Measurements from ENCODE around the gene NHS.

Gene NHS

DNA sequence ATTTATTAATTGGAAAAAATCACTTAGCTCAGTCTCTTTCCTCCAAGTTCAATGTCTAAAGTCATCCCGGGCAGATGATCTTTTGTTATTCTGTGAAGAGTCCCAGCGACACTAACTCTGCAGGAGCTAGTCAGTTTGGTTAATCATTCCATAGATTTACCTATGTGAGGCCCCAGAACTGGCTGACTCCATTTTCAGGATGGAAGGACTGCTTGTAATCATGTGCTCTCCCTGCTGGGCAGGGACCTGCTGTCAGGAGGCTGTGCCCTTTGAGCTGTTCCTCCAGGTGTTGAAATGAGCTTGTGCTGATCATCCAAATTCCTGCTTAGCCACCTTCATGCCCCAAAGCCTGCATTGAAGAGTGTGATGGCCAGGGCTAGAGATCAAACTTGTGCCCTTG, 169.8 kb downstream of the NHS start:
- Histone ChIP-seq H3K79me2 (ENCODE audit: low read length) (no peaks in the 10 kb centered on the region), H3K4me1 (ENCODE audit: low read length) (peaks cover 37% of the 10 kb centered on the region), H3K9me3 (replicated peaks; ENCODE audit: insufficient read depth, low read length) (no peaks in the 10 kb centered on the region), H3F3A (ENCODE audit: insufficient read depth, low read length) (peaks cover 3% of the 10 kb centered on the region; the same call in 1 of the 2 replicates), H3K4me2 (ENCODE audit: low read depth, low read length) (no peak overlapping the region), H3K36me3 (replicated peaks; ENCODE audit: insufficient read depth, low read length) (no peaks in the 10 kb centered on the region), H3K9me2 (replicated peaks; ENCODE audit: insufficient read depth, low read length) (no peaks in the 10 kb centered on the region), H4K20me1 (ENCODE audit: insufficient read depth, low read length) (no peaks in the 10 kb centered on the region), H2AFZ (ENCODE audit: low read length) (no peak overlapping the region), H3K27me3 (replicated peaks; ENCODE audit: insufficient read depth, low read length) (no peaks in the 10 kb centered on the region), H3K27ac (ENCODE audit: low read length) (no peak overlapping the region), H3K9ac (ENCODE audit: low read length) (no peak overlapping the region), H3K4me3 (ENCODE audit: low read length) (no peak overlapping the region)
- TF ChIP-seq EZH2phosphoT487 (IDR thresholded peaks at IDR 0.05; ENCODE audit: low read length) (no peak), EZH2 (optimal IDR thresholded peaks at IDR 0.05; ENCODE audit: low read depth, low read length) (no peak)
- TF ChIP-seq, protein P1, sequence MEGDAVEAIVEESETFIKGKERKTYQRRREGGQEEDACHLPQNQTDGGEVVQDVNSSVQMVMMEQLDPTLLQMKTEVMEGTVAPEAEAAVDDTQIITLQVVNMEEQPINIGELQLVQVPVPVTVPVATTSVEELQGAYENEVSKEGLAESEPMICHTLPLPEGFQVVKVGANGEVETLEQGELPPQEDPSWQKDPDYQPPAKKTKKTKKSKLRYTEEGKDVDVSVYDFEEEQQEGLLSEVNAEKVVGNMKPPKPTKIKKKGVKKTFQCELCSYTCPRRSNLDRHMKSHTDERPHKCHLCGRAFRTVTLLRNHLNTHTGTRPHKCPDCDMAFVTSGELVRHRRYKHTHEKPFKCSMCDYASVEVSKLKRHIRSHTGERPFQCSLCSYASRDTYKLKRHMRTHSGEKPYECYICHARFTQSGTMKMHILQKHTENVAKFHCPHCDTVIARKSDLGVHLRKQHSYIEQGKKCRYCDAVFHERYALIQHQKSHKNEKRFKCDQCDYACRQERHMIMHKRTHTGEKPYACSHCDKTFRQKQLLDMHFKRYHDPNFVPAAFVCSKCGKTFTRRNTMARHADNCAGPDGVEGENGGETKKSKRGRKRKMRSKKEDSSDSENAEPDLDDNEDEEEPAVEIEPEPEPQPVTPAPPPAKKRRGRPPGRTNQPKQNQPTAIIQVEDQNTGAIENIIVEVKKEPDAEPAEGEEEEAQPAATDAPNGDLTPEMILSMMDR (IDR thresholded peaks at IDR 0.05; ENCODE audit: low read length) = no peak
- no peak for DNase-seq

DNA sequence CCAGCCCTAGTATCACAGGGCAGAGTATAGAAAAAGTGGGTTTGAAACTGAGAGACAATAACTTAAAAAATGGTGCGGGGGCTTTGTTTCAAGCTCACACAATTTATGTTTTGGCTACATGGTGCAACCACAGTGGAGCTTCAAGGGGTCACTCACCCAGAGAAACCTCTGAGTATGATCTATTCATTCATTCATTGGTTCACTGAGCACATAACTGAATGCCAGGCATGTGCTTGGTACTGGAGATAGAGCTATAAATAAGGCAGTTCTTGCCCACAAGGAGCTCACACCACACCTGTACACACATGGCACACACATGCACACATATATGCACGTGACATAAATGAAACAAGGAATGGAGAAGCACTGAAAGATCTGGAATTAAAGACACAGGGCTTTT, 171.4 kb downstream of the NHS start:
- Histone ChIP-seq H3K9ac (ENCODE audit: low read length) (no peak overlapping the region), H3K79me2 (ENCODE audit: low read length) (no peaks in the 10 kb centered on the region), H3K27ac (ENCODE audit: low read length) (no peak overlapping the region; the same call in 1 of the 2 replicates), H3K4me1 (ENCODE audit: low read length) (peaks cover 37% of the 10 kb centered on the region), H3K4me2 (ENCODE audit: low read depth, low read length) (no peak overlapping the region), H3K36me3 (replicated peaks; ENCODE audit: insufficient read depth, low read length) (no peaks in the 10 kb centered on the region), H3F3A (ENCODE audit: insufficient read depth, low read length) (peaks cover 3% of the 10 kb centered on the region; the same call in 1 of the 2 replicates), H2AFZ (ENCODE audit: low read length) (no peak overlapping the region), H3K9me3 (replicated peaks; ENCODE audit: insufficient read depth, low read length) (no peaks in the 10 kb centered on the region), H3K4me3 (ENCODE audit: low read length) (no peak overlapping the region), H3K27me3 (replicated peaks; ENCODE audit: insufficient read depth, low read length) (no peaks in the 10 kb centered on the region), H3K9me2 (replicated peaks; ENCODE audit: insufficient read depth, low read length) (no peaks in the 10 kb centered on the region), H4K20me1 (ENCODE audit: insufficient read depth, low read length) (no peaks in the 10 kb centered on the region)
- DNase-seq = no peak
- TF ChIP-seq, protein P1 (IDR thresholded peaks at IDR 0.05; ENCODE audit: low read length) = no peak
- TF ChIP-seq EZH2phosphoT487 (IDR thresholded peaks at IDR 0.05; ENCODE audit: low read length) (no peak), EZH2 (optimal IDR thresholded peaks at IDR 0.05; ENCODE audit: low read depth, low read length) (no peak)

DNA sequence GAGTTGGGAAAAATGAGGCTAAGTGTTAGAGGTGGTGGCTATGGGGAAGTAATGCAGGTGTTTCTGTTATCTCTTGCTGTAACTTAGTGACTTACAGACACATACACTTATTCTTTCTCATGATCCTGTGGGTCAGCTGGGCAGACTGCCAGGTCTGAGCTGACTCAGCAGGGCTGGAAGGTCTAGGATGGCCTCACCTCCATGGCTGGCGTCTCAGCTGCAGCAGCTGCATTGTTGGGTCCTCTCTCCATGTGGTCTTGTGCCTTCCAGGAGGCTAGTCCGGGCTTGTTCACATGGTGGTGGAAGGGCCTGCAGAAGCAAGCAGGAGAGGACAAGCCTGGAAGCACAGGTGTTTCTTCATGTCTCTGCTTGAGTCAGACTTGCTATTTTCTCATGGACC, 172.7 kb downstream of the NHS start:
- Histone ChIP-seq H3F3A (ENCODE audit: insufficient read depth, low read length) (peaks cover 3% of the 10 kb centered on the region; the same call in 1 of the 2 replicates), H3K79me2 (ENCODE audit: low read length) (no peaks in the 10 kb centered on the region), H4K20me1 (ENCODE audit: insufficient read depth, low read length) (no peaks in the 10 kb centered on the region), H3K27me3 (replicated peaks; ENCODE audit: insufficient read depth, low read length) (no peaks in the 10 kb centered on the region), H3K4me2 (ENCODE audit: low read depth, low read length) (no peak overlapping the region), H3K27ac (ENCODE audit: low read length) (peak overlapping the region; percentile 78; the same call in 1 of the 2 replicates), H3K9me2 (replicated peaks; ENCODE audit: insufficient read depth, low read length) (no peaks in the 10 kb centered on the region), H3K4me3 (ENCODE audit: low read length) (no peak overlapping the region), H3K9ac (ENCODE audit: low read length) (no peak overlapping the region), H3K9me3 (replicated peaks; ENCODE audit: insufficient read depth, low read length) (no peaks in the 10 kb centered on the region), H2AFZ (ENCODE audit: low read length) (0 out of 2 replicates have a peak overlapping the region, but pooled peaks have one; percentile 26), H3K36me3 (replicated peaks; ENCODE audit: insufficient read depth, low read length) (no peaks in the 10 kb centered on the region), H3K4me1 (ENCODE audit: low read length) (peaks cover 37% of the 10 kb centered on the region)
- DNase-seq = peak; percentile 55
- TF ChIP-seq EZH2phosphoT487 (IDR thresholded peaks at IDR 0.05; ENCODE audit: low read length) (no peak), EZH2 (optimal IDR thresholded peaks at IDR 0.05; ENCODE audit: low read depth, low read length) (no peak)
- TF ChIP-seq, protein P1 (IDR thresholded peaks at IDR 0.05; ENCODE audit: low read length) = no peak
